Common myeloid progenitor, CD34-positive (primary cell): ENCODE measurements around the gene PDE4D.

ENCODE experiments used
- CTCF ChIA-PET: fragments of 350-600 bp; sonication (Branson Sonifier 250); formaldehyde crosslinking; loops from one replicate; lab custom pipeline; 2021; ENCODE audit warnings: antibody characterized with exemption; lab: Charles Lee
- POLR2A ChIA-PET: fragments of 350-600 bp; sonication (Branson Sonifier 250); formaldehyde crosslinking; loops from one replicate; lab custom pipeline; 2021; ENCODE audit warnings: antibody characterized with exemption; lab: Charles Lee
- DNase-seq, 3 donors: peaks; one replicate each; pipeline versions ENCODE4 v3.0.0 to v3.0.0-alpha.2; 2013
- H3K27ac ChIP-seq, 2 experiments: 1 replicate in 1 of 2; 2 replicates in 1 of 2; pipeline ENCODE4 v1.7.0; 2013; ENCODE audit warnings: inconsistent platforms in 2 of 2, low read length in 2 of 2, mild to moderate bottlenecking in 2 of 2, low read depth in 1 of 2, moderate library complexity in 1 of 2; ENCODE audit not compliant: severe bottlenecking in 2 of 2, insufficient read depth in 1 of 2, poor library complexity in 1 of 2
- H3K27me3 ChIP-seq, 5 experiments: replicated peaks in 2 of 5; 1 replicate in 3 of 5; 2 replicates in 2 of 5; pipeline versions ENCODE4 v1.6.1 to v1.7.0; 2013; ENCODE audit warnings: low read length in 4 of 5, mild to moderate bottlenecking in 2 of 5, moderate library complexity in 2 of 5, inconsistent platforms in 1 of 5; ENCODE audit not compliant: insufficient read depth in 5 of 5, control insufficient read depth in 4 of 5
- H3K36me3 ChIP-seq, 4 experiments: 1 replicate in 2 of 4; 2 replicates in 2 of 4; pipeline versions ENCODE4 v1.6.1 to v1.7.0; 2013; ENCODE audit warnings: low read length in 3 of 4, control low read depth in 1 of 4, mild to moderate bottlenecking in 1 of 4; ENCODE audit not compliant: control insufficient read depth in 4 of 4, insufficient read depth in 4 of 4
- H3K4me1 ChIP-seq, 4 experiments: 1 replicate in 3 of 4; 2 replicates in 1 of 4; pipeline versions ENCODE4 v1.6.1 to v1.7.1; 2013; ENCODE audit warnings: low read length in 3 of 4, mild to moderate bottlenecking in 3 of 4, control low read depth in 1 of 4, inconsistent platforms in 1 of 4, moderate library complexity in 1 of 4; ENCODE audit not compliant: control insufficient read depth in 4 of 4, insufficient read depth in 4 of 4; ENCODE audit errors: control extremely low read depth in 1 of 4
- H3K4me3 ChIP-seq, 7 experiments: 1 replicate in 4 of 7; 2 replicates in 3 of 7; pipeline versions ENCODE4 v1.5.1 to v1.7.0; 2013; ENCODE audit warnings: mild to moderate bottlenecking in 7 of 7, low read length in 6 of 7, moderate library complexity in 6 of 7, inconsistent platforms in 2 of 7, low read depth in 2 of 7, control low read depth in 1 of 7; ENCODE audit not compliant: insufficient read depth in 4 of 7, control insufficient read depth in 1 of 7; ENCODE audit errors: extremely low read depth in 1 of 7
- H3K9me3 ChIP-seq, 5 experiments: 1 replicate in 4 of 5; 2 replicates in 1 of 5; pipeline versions ENCODE4 v1.6.1 to v1.7.1; 2013; ENCODE audit warnings: low read length in 4 of 5, mild to moderate bottlenecking in 2 of 5, inconsistent platforms in 1 of 5, low read depth in 1 of 5, moderate library complexity in 1 of 5; ENCODE audit not compliant: control insufficient read depth in 4 of 5, insufficient read depth in 2 of 5; ENCODE audit errors: control extremely low read depth in 1 of 5
- WGBS: methylation state at CpG from one replicate; pipeline ENCODE4 v1.1.5; 2013; ENCODE audit not compliant: insufficient coverage; 5-methylcytosine and 5-hydroxymethylcytosine counted together

PDE4D gene

GRCh38 chr5:59161221-59162105, 732.1 kb downstream of the PDE4D start:
- WGBS = 93% methylated on average over 9 of the region's 9 CpGs
- Histone ChIP-seq H3K27ac (no peak overlapping the region), H3K4me3 (no peak overlapping the region), H3K9me3 (no peaks in the 10 kb centered on the region), H3K27me3 (no peaks in the 10 kb centered on the region), H3K4me1 (no peaks in the 10 kb centered on the region), H3K36me3 (peaks cover 0 to 4% (median 0%) of the 10 kb centered on the region in 4 experiments)
- ChIA-PET POLR2A (no interaction called here), CTCF (interaction anchor here (0.9 kb wide), 1 partner anchor 12 kb away, joined by 3 read pairs; no protein-coding TSS in a partner anchor)
- DNase-seq = no peak

GRCh38 chr5:59158637-59159391, 734.7 kb downstream of the PDE4D start:
- H3K4me3 ChIP-seq = no peak overlapping the region
- ChIA-PET CTCF (interaction anchor here (0.7 kb wide), 1 partner anchor 268 kb away, joined by 3 read pairs; no protein-coding TSS in a partner anchor), POLR2A (no interaction called here)
- WGBS = 86% methylated on average over 1 of the region's 2 CpGs
- no peaks in the 10 kb centered on the region for H3K9me3 ChIP-seq
- DNase-seq = no peak
- no peaks in the 10 kb centered on the region for H3K36me3 ChIP-seq
- no peaks in the 10 kb centered on the region for H3K27me3 ChIP-seq
- no peak overlapping the region for H3K27ac ChIP-seq
- H3K4me1 ChIP-seq = no peaks in the 10 kb centered on the region

GRCh38 chr5:59158165-59158564, 735.4 kb downstream of the PDE4D start:
- POLR2A ChIA-PET = no interaction called here
- whole genome bisulfite sequencing = 100% methylated on average over 2 of the region's 2 CpGs
- H3K9me3 ChIP-seq = no peaks in the 10 kb centered on the region
- H3K4me3 ChIP-seq = no peak overlapping the region
- H3K4me1 ChIP-seq = peaks cover 0 to 2% (median 0%) of the 10 kb centered on the region in 4 experiments
- H3K27me3 ChIP-seq = no peaks in the 10 kb centered on the region
- CTCF ChIA-PET = no interaction called here
- H3K36me3 ChIP-seq = no peaks in the 10 kb centered on the region
- H3K27ac ChIP-seq = no peak overlapping the region
- DNase-seq = no peak

- ChIA-PET CTCF (no interaction called here), POLR2A (no interaction called here)
- no peak overlapping the region for H3K27ac ChIP-seq
- no peak overlapping the region for H3K4me3 ChIP-seq
- no peaks in the 10 kb centered on the region for H3K36me3 ChIP-seq
- DNase-seq = no peak
- 100% methylated on average over 2 of the region's 4 CpGs for WGBS
- peaks cover 1 to 10% (median 4%) of the 10 kb centered on the region in 4 experiments for H3K4me1 ChIP-seq
- H3K9me3 ChIP-seq = no peaks in the 10 kb centered on the region
- H3K27me3 ChIP-seq = no peaks in the 10 kb centered on the region
These were observed 736.5 kb downstream of the PDE4D start for GRCh38 chr5:59157068-59157467.

GRCh38 chr5:59152701-59153245, 740.8 kb downstream of the PDE4D start:
- Histone ChIP-seq H3K4me1 (peaks cover 1 to 10% (median 4%) of the 10 kb centered on the region in 4 experiments), H3K27ac (no peak overlapping the region), H3K4me3 (no peak overlapping the region), H3K36me3 (no peaks in the 10 kb centered on the region), H3K27me3 (no peaks in the 10 kb centered on the region), H3K9me3 (no peaks in the 10 kb centered on the region)
- DNase-seq = peak in 1 of 3 donors; percentile 10
- 77% methylated on average over 2 of the region's 2 CpGs for WGBS
- CTCF ChIA-PET = no interaction called here
- POLR2A ChIA-PET = no interaction called here

GRCh38 chr5:59151162-59151889, 742.2 kb downstream of the PDE4D start:
- Histone ChIP-seq H3K27me3 (no peaks in the 10 kb centered on the region), H3K27ac (no peak overlapping the region), H3K4me3 (no peak overlapping the region), H3K4me1 (peaks cover 1 to 10% (median 4%) of the 10 kb centered on the region in 4 experiments), H3K9me3 (no peaks in the 10 kb centered on the region), H3K36me3 (no peaks in the 10 kb centered on the region)
- CTCF ChIA-PET = interaction anchor here (0.7 to 1.0 kb wide), 3 partner anchors 13 to 75 kb away, joined by 3 to 6 read pairs (median 3); no protein-coding TSS in a partner anchor
- 94% methylated on average over 2 of the region's 3 CpGs for WGBS
- DNase-seq = no peak
- POLR2A ChIA-PET = no interaction called here
